ENCODE measurements around the gene UTP11.

- TF ChIP-seq, protein P1, sequence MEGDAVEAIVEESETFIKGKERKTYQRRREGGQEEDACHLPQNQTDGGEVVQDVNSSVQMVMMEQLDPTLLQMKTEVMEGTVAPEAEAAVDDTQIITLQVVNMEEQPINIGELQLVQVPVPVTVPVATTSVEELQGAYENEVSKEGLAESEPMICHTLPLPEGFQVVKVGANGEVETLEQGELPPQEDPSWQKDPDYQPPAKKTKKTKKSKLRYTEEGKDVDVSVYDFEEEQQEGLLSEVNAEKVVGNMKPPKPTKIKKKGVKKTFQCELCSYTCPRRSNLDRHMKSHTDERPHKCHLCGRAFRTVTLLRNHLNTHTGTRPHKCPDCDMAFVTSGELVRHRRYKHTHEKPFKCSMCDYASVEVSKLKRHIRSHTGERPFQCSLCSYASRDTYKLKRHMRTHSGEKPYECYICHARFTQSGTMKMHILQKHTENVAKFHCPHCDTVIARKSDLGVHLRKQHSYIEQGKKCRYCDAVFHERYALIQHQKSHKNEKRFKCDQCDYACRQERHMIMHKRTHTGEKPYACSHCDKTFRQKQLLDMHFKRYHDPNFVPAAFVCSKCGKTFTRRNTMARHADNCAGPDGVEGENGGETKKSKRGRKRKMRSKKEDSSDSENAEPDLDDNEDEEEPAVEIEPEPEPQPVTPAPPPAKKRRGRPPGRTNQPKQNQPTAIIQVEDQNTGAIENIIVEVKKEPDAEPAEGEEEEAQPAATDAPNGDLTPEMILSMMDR (conservative IDR thresholded peaks at IDR 0.05; ENCODE audit: low read length) = no peak
- TF ChIP-seq EZH2phosphoT487 (IDR thresholded peaks at IDR 0.05; ENCODE audit: borderline replicate concordance, low read depth, low read length) = no peak
Measured at GRCh38 chr1:38061290-38061689, 48.8 kb downstream of the UTP11 start.

Data from OCI-LY7 (cell line).